Measurements from ENCODE around the gene PDX1. TPM values are rescaled to one million over a fixed set of nuclear protein-coding genes. Genes with fewer than 3 reads are reported as not detected.

Gene PDX1
- polyA plus RNA-seq, 1 of the 3 experiments (the other 2 are of a cell fraction), result not detected

- 14% methylated on average over 1 of the region's 1 CpG for WGBS (ENCODE audit: low lambda C conversion rate)
- POLR2A ChIA-PET, result no interaction called here
Observed at GRCh38 chr13:27942972-27943371, 23.2 kb downstream of the PDX1 start.

More at GRCh38 chr13:27942972-27943371, 23.2 kb downstream of the PDX1 start:
- no peaks in the 10 kb centered on the region for H3K9me2 ChIP-seq
- H3K79me2 ChIP-seq (ENCODE audit: insufficient read depth), result no peaks in the 10 kb centered on the region
- no peak overlapping the region for H3K9ac ChIP-seq
- H3K36me3 ChIP-seq (replicated peaks in 1 of 2; ENCODE audit: control insufficient read depth in 1 of 2, insufficient read depth in 2 of 2, low read length in 1 of 2), result no peaks in the 10 kb centered on the region
- no peak for DNase-seq
- no peaks in the 10 kb centered on the region for H4K20me1 ChIP-seq (ENCODE audit: insufficient read depth)
- H2AFZ ChIP-seq (ENCODE audit: low read depth), result no peak overlapping the region
- CTCF ChIA-PET, result interaction anchor here (2.9 kb wide), 1 partner anchor 11 kb away, joined by 23 read pairs; no protein-coding TSS in a partner anchor
- no peaks in the 10 kb centered on the region for H3F3A ChIP-seq (replicated peaks; ENCODE audit: insufficient read depth)
- peaks cover 7% of the 10 kb centered on the region; the same call in 1 of the 2 replicates for H3K27me3 ChIP-seq (ENCODE audit: insufficient read depth)
- no peaks in the 10 kb centered on the region for H3K9me3 ChIP-seq
- no peak for TF ChIP-seq TAF1 (IDR thresholded peaks at IDR 0.05; ENCODE audit: borderline replicate concordance, low read depth, low read length)
- no peak for TF ChIP-seq JUND (IDR thresholded peaks at IDR 0.05)
- TF ChIP-seq, protein P1, sequence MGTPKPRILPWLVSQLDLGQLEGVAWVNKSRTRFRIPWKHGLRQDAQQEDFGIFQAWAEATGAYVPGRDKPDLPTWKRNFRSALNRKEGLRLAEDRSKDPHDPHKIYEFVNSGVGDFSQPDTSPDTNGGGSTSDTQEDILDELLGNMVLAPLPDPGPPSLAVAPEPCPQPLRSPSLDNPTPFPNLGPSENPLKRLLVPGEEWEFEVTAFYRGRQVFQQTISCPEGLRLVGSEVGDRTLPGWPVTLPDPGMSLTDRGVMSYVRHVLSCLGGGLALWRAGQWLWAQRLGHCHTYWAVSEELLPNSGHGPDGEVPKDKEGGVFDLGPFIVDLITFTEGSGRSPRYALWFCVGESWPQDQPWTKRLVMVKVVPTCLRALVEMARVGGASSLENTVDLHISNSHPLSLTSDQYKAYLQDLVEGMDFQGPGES (IDR thresholded peaks at IDR 0.05; ENCODE audit: low read depth, low read length), result no peak
- no peak for TF ChIP-seq RAD21 (IDR thresholded peaks at IDR 0.05; ENCODE audit: low read length)
- TF ChIP-seq, protein P2, sequence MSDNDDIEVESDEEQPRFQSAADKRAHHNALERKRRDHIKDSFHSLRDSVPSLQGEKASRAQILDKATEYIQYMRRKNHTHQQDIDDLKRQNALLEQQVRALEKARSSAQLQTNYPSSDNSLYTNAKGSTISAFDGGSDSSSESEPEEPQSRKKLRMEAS (IDR thresholded peaks at IDR 0.05; ENCODE audit: low read depth), result no peak
- TF ChIP-seq, protein P3, sequence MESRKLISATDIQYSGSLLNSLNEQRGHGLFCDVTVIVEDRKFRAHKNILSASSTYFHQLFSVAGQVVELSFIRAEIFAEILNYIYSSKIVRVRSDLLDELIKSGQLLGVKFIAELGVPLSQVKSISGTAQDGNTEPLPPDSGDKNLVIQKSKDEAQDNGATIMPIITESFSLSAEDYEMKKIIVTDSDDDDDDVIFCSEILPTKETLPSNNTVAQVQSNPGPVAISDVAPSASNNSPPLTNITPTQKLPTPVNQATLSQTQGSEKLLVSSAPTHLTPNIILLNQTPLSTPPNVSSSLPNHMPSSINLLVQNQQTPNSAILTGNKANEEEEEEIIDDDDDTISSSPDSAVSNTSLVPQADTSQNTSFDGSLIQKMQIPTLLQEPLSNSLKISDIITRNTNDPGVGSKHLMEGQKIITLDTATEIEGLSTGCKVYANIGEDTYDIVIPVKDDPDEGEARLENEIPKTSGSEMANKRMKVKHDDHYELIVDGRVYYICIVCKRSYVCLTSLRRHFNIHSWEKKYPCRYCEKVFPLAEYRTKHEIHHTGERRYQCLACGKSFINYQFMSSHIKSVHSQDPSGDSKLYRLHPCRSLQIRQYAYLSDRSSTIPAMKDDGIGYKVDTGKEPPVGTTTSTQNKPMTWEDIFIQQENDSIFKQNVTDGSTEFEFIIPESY (IDR thresholded peaks at IDR 0.05; ENCODE audit: borderline replicate concordance, low read depth), result no peak
- TF ChIP-seq SIN3A (IDR thresholded peaks at IDR 0.05; ENCODE audit: borderline replicate concordance, low read depth, low read length), result no peak
- TF ChIP-seq EP300 (IDR thresholded peaks at IDR 0.05; ENCODE audit: borderline replicate concordance in 1 of 2, low read depth in 1 of 2, low read length in 1 of 2), result no peak
- TF ChIP-seq, protein P4, sequence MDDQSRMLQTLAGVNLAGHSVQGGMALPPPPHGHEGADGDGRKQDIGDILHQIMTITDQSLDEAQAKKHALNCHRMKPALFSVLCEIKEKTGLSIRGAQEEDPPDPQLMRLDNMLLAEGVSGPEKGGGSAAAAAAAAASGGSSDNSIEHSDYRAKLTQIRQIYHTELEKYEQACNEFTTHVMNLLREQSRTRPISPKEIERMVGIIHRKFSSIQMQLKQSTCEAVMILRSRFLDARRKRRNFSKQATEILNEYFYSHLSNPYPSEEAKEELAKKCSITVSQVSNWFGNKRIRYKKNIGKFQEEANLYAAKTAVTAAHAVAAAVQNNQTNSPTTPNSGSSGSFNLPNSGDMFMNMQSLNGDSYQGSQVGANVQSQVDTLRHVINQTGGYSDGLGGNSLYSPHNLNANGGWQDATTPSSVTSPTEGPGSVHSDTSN (IDR thresholded peaks at IDR 0.05), result no peak
- no peak for TF ChIP-seq MEF2A (IDR thresholded peaks at IDR 0.05; ENCODE audit: borderline replicate concordance, low read depth)
- no peak for TF ChIP-seq TCF12 (IDR thresholded peaks at IDR 0.05)
- TF ChIP-seq ELF1 (IDR thresholded peaks at IDR 0.05), result no peak
- TF ChIP-seq POLR2AphosphoS5 (IDR thresholded peaks at IDR 0.05; ENCODE audit: low read depth, low read length), result no peak
- TF ChIP-seq FOSL2 (IDR thresholded peaks at IDR 0.05; ENCODE audit: borderline replicate concordance, low read depth), result no peak
- no peak overlapping the region for H3K4me3 ChIP-seq (ENCODE audit: low read depth in 2 of 2, low read length in 1 of 2)
- no peak overlapping the region for H3K4me2 ChIP-seq
- no peak overlapping the region for H3K27ac ChIP-seq (ENCODE audit: low read depth in 2 of 2, low read length in 1 of 2)
- H3K4me1 ChIP-seq (ENCODE audit: control insufficient read depth in 1 of 2, insufficient read depth in 2 of 2, low read depth in 1 of 2, low read length in 1 of 2), result no peaks in the 10 kb centered on the region
